ENCODE results near the gene POLR3C. TPM values are rescaled to one million over a fixed set of nuclear protein-coding genes. Genes with fewer than 3 reads are reported as not detected.

POLR3C gene
- total and polyA plus RNA-seq, 2 donors (not counting 1 experiment from before 2014, with no cell fraction given) = 36.5 to 49.3 TPM

GRCh38 chr1:145785547-145785946 is 38.5 kb upstream of the POLR3C start:
- ChIA-PET CTCF (no interaction called here), POLR2A (no interaction called here)
- Histone ChIP-seq H3K9me3 (ENCODE audit: control extremely low read depth in 1 of 3, control insufficient read depth in 2 of 3, insufficient read depth in 1 of 3, low read length in 2 of 3) (no peaks in the 10 kb centered on the region), H3K79me2 (ENCODE audit: control insufficient read depth, insufficient read depth, low read length) (peaks cover 2% of the 10 kb centered on the region), H3K4me3 (ENCODE audit: control extremely low read depth in 1 of 5, extremely low read depth in 1 of 5, insufficient read depth in 1 of 5, low read depth in 2 of 5, low read length in 4 of 5) (no peak overlapping the region), H4K20me1 (ENCODE audit: control insufficient read depth, insufficient read depth, low read length, poor library complexity, severe bottlenecking) (no peaks in the 10 kb centered on the region), H3K36me3 (replicated peaks in 1 of 2; ENCODE audit: control extremely low read depth in 1 of 2, control insufficient read depth in 1 of 2, extremely low read depth in 1 of 2, insufficient read depth in 2 of 2, low read length in 1 of 2) (peaks cover 5 to 27% of the 10 kb centered on the region in 2 experiments), H3K27me3 (replicated peaks in 1 of 4; ENCODE audit: control extremely low read depth in 1 of 4, control insufficient read depth in 3 of 4, insufficient read depth in 4 of 4, low read length in 3 of 4) (no peaks in the 10 kb centered on the region), H2AFZ (ENCODE audit: insufficient read depth, low read depth, low read length, poor library complexity, severe bottlenecking) (no peak overlapping the region), H3K9ac (ENCODE audit: low read length) (no peak overlapping the region), H3K4me1 (ENCODE audit: control insufficient read depth in 2 of 2, insufficient read depth in 2 of 2, low read length in 2 of 2) (no peaks in the 10 kb centered on the region), H3K4me2 (replicated peaks; ENCODE audit: low read depth, low read length, poor library complexity, severe bottlenecking) (no peak overlapping the region), H3K27ac (ENCODE audit: low read length in 2 of 2) (no peak overlapping the region)
- H3K4me1 Mint-ChIP-seq = no peaks in the 10 kb centered on the region
- TF ChIP-seq EZH2 (IDR thresholded peaks at IDR 0.05; ENCODE audit: borderline replicate concordance, insufficient read depth, low read depth, low read length, poor library complexity, severe bottlenecking) = no peak
- TF ChIP-seq CTCF (IDR thresholded peaks at IDR 0.05) = no peak
- no peaks in the 10 kb centered on the region for H3K9me3 Mint-ChIP-seq (ENCODE audit: insufficient read depth)
- intact Hi-C loops (cut with micrococcal nuclease) = no loop called here
- no CpG with 5 or more reads among the region's 1 CpG for WGBS (ENCODE audit: insufficient coverage)
- H3K4me3 Mint-ChIP-seq = no peak overlapping the region
- no peak overlapping the region for H3K27ac Mint-ChIP-seq
- ATAC-seq (ENCODE audit: low read depth) (no peak), DNase-seq (no peak)
- no peaks in the 10 kb centered on the region for H3K27me3 Mint-ChIP-seq

GRCh38 chr1:145786271-145786670 is 37.7 kb upstream of the POLR3C start:
- no peak for TF ChIP-seq CTCF (IDR thresholded peaks at IDR 0.05)
- TF ChIP-seq EZH2 (IDR thresholded peaks at IDR 0.05; ENCODE audit: borderline replicate concordance, insufficient read depth, low read depth, low read length, poor library complexity, severe bottlenecking) = no peak
- no peak for DNase-seq
- Mint-ChIP-seq H3K27me3 (no peaks in the 10 kb centered on the region), H3K4me1 (no peaks in the 10 kb centered on the region), H3K27ac (no peak overlapping the region), H3K9me3 (ENCODE audit: insufficient read depth) (no peaks in the 10 kb centered on the region), H3K4me3 (no peak overlapping the region)
- Histone ChIP-seq H4K20me1 (ENCODE audit: control insufficient read depth, insufficient read depth, low read length, poor library complexity, severe bottlenecking) (no peaks in the 10 kb centered on the region), H3K79me2 (ENCODE audit: control insufficient read depth, insufficient read depth, low read length) (peaks cover 2% of the 10 kb centered on the region), H3K4me2 (replicated peaks; ENCODE audit: low read depth, low read length, poor library complexity, severe bottlenecking) (no peak overlapping the region), H3K27me3 (replicated peaks in 1 of 4; ENCODE audit: control extremely low read depth in 1 of 4, control insufficient read depth in 3 of 4, insufficient read depth in 4 of 4, low read length in 3 of 4) (no peaks in the 10 kb centered on the region), H3K9me3 (ENCODE audit: control extremely low read depth in 1 of 3, control insufficient read depth in 2 of 3, insufficient read depth in 1 of 3, low read length in 2 of 3) (no peaks in the 10 kb centered on the region), H3K27ac (ENCODE audit: low read length in 2 of 2) (no peak overlapping the region), H2AFZ (ENCODE audit: insufficient read depth, low read depth, low read length, poor library complexity, severe bottlenecking) (no peak overlapping the region), H3K9ac (ENCODE audit: low read length) (no peak overlapping the region), H3K36me3 (replicated peaks in 1 of 2; ENCODE audit: control extremely low read depth in 1 of 2, control insufficient read depth in 1 of 2, extremely low read depth in 1 of 2, insufficient read depth in 2 of 2, low read length in 1 of 2) (peaks cover 5 to 23% of the 10 kb centered on the region in 2 experiments), H3K4me3 (ENCODE audit: control extremely low read depth in 1 of 5, extremely low read depth in 1 of 5, insufficient read depth in 1 of 5, low read depth in 2 of 5, low read length in 4 of 5) (no peak overlapping the region), H3K4me1 (ENCODE audit: control insufficient read depth in 2 of 2, insufficient read depth in 2 of 2, low read length in 2 of 2) (no peaks in the 10 kb centered on the region)
- no peak for ATAC-seq (ENCODE audit: low read depth)
- intact Hi-C loops (cut with micrococcal nuclease) = no loop called here
- ChIA-PET CTCF (no interaction called here), POLR2A (no interaction called here)
- no CpG with 5 or more reads among the region's 1 CpG for WGBS (ENCODE audit: insufficient coverage)

Data from B cell (primary cell).